ENCODE results near the gene MRPL42. TPM values are rescaled to one million over a fixed set of nuclear protein-coding genes. Genes with fewer than 3 reads are reported as not detected.

The MRPL42 gene
- total and polyA plus RNA-seq, 2 donors (not counting 1 experiment from before 2014, with no cell fraction given): 68.0 to 87.3 TPM

DNA sequence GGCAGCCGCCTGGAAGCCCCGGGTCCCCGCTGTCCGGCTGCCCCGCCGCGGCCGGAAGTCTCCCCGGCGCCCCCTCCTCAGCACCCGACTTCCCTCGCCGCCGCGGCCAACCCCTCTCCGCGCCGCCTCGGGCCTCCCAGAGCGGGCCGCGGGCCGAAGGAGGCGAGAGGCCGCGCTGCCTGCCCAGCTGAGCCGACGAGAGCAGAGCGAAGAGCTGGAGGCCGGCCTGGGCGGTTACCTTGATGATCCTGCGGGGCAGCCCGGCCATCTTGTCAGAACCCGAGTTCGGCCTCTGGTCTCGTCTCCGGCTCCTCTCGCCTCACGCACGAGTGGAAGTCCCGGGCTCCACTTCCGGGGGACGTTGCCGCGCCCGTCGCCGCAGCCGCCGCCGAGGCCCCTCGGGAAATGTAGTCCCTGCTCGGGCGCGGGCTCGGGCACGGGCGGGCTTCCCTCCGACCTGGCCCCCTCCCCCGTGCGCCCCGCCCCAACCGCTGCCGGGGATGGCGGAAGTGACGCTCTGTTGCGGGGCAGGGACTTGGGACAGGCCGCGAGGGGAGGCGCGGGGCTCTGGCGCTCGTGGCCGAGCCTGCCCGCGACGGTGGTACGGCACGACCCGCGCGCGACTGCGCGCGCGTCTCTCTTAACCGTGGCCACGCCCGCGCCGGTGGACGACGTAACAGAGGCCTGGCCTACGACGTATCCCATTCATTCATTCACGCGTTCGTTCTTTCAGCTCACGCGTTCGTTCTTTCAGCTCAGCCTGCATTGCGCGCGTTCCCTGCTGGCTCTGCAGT, 25.5 kb upstream of the MRPL42 start, which contains the start of gene UBE2N:
Gene UBE2N, minus strand, starts transcription at position 331 of the 794 bp plus-strand sequence. Its CDS starts 63 bp downstream, at position 268.
- Histone ChIP-seq H3K4me2 (ENCODE audit: extremely low read depth, insufficient read depth, low read length) (peak within 1 kb of the TSS; percentile 89), H4K20me1 (ENCODE audit: control insufficient read depth, extremely low read depth, insufficient read depth, low read length) (peaks cover 10% of the 10 kb centered on the region), H2AFZ (ENCODE audit: low read length) (peak within 1 kb of the TSS; percentile 81), H3K36me3 (ENCODE audit: control insufficient read depth, insufficient read depth, low read length) (no peaks in the 10 kb centered on the region), H3K27ac (ENCODE audit: insufficient read depth, low read length) (peak within 1 kb of the TSS; percentile 91), H3K27me3 (ENCODE audit: control insufficient read depth, insufficient read depth, low read length) (no peaks in the 10 kb centered on the region), H3K9ac (ENCODE audit: insufficient read depth, low read length) (peak within 1 kb of the TSS; percentile 99), H3K4me1 (ENCODE audit: control insufficient read depth, extremely low read depth, insufficient read depth, low read length) (peaks cover 3% of the 10 kb centered on the region), H3K79me2 (ENCODE audit: control insufficient read depth, insufficient read depth, low read length) (peaks cover 49% of the 10 kb centered on the region), H3K4me3 (replicated peaks in 1 of 4; ENCODE audit: control extremely low read depth in 1 of 4, insufficient read depth in 1 of 4, low read depth in 3 of 4, low read length in 4 of 4) (peak within 1 kb of the TSS; percentile 72 to 96 (median 88)), H3K9me3 (ENCODE audit: control insufficient read depth, insufficient read depth, low read depth, low read length) (no peaks in the 10 kb centered on the region)
- DNase-seq (ENCODE audit: low read depth in 2 of 2): peak; percentile 94 to 95
- no peak for TF ChIP-seq EZH2 (IDR thresholded peaks at IDR 0.05; ENCODE audit: low read length, missing control alignments)
- TF ChIP-seq, protein P1, sequence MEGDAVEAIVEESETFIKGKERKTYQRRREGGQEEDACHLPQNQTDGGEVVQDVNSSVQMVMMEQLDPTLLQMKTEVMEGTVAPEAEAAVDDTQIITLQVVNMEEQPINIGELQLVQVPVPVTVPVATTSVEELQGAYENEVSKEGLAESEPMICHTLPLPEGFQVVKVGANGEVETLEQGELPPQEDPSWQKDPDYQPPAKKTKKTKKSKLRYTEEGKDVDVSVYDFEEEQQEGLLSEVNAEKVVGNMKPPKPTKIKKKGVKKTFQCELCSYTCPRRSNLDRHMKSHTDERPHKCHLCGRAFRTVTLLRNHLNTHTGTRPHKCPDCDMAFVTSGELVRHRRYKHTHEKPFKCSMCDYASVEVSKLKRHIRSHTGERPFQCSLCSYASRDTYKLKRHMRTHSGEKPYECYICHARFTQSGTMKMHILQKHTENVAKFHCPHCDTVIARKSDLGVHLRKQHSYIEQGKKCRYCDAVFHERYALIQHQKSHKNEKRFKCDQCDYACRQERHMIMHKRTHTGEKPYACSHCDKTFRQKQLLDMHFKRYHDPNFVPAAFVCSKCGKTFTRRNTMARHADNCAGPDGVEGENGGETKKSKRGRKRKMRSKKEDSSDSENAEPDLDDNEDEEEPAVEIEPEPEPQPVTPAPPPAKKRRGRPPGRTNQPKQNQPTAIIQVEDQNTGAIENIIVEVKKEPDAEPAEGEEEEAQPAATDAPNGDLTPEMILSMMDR (conservative IDR thresholded peaks at IDR 0.05 in 1 of 2, IDR thresholded peaks at IDR 0.05 in 1 of 2; ENCODE audit: low read depth in 1 of 2, low read length in 2 of 2): peak in 1 of 2 donors; percentile 19

DNA sequence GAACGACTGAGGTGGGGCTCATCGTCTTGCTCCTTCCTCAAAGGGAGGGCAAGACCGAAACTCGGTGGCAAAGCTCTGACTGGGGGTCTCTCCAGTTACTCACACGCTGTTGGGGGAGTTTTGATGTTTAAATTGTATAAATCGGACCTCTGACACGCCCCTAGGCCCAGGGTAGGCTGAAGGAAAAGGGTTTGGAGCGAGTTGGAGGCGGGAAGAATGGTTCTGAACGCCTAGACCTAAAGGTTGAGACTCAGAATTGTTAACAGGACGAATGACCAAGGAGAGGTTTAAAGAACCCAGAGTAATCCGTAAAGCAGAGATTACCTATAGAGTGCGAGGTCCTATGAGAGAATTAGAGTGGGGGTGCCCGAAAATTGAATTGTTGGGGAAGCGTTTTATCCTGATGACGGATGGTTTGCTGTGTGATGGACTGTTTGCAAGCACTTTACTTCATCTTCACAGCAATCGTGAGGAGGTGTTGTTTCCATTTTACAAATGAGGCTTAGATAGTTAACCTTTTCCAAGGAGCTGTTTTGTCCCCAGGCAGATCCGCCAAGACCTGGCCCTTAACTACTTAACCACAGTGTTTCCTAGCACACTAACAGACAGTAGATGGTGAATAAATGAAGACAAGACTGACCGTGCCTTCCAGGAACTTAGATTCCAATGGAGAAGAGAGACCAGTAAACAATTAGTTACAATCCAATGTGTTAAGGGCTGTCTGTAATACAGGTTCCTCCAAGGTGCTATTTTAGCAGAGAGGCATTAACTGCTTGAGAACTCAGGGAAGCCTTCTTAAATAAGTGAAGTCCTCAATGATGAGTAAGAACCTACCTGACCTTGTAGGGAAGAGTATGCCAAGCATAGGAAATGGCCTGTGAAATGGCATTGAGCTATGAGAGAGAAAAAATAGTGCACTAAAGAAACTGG, 24.6 kb upstream of the MRPL42 start:
- Histone ChIP-seq H3K36me3 (ENCODE audit: control insufficient read depth, insufficient read depth, low read length) (no peaks in the 10 kb centered on the region), H3K27me3 (ENCODE audit: control insufficient read depth, insufficient read depth, low read length) (no peaks in the 10 kb centered on the region), H3K9ac (ENCODE audit: insufficient read depth, low read length) (peak overlapping the region; percentile 99), H4K20me1 (ENCODE audit: control insufficient read depth, extremely low read depth, insufficient read depth, low read length) (peaks cover 10% of the 10 kb centered on the region), H2AFZ (ENCODE audit: low read length) (peak overlapping the region; percentile 81), H3K4me3 (replicated peaks in 1 of 4; ENCODE audit: control extremely low read depth in 1 of 4, insufficient read depth in 1 of 4, low read depth in 3 of 4, low read length in 4 of 4) (peak overlapping the region; percentile 69 to 74 (median 72)), H3K27ac (ENCODE audit: insufficient read depth, low read length) (peak overlapping the region; percentile 91), H3K79me2 (ENCODE audit: control insufficient read depth, insufficient read depth, low read length) (peaks cover 40% of the 10 kb centered on the region), H3K9me3 (ENCODE audit: control insufficient read depth, insufficient read depth, low read depth, low read length) (no peaks in the 10 kb centered on the region), H3K4me1 (ENCODE audit: control insufficient read depth, extremely low read depth, insufficient read depth, low read length) (peaks cover 3% of the 10 kb centered on the region), H3K4me2 (ENCODE audit: extremely low read depth, insufficient read depth, low read length) (peak overlapping the region; percentile 80)
- DNase-seq (ENCODE audit: low read depth in 2 of 2): no peak
- TF ChIP-seq EZH2 (IDR thresholded peaks at IDR 0.05; ENCODE audit: low read length, missing control alignments): no peak
- TF ChIP-seq, protein P1 (conservative IDR thresholded peaks at IDR 0.05 in 1 of 2, IDR thresholded peaks at IDR 0.05 in 1 of 2; ENCODE audit: low read depth in 1 of 2, low read length in 2 of 2): no peak

DNA sequence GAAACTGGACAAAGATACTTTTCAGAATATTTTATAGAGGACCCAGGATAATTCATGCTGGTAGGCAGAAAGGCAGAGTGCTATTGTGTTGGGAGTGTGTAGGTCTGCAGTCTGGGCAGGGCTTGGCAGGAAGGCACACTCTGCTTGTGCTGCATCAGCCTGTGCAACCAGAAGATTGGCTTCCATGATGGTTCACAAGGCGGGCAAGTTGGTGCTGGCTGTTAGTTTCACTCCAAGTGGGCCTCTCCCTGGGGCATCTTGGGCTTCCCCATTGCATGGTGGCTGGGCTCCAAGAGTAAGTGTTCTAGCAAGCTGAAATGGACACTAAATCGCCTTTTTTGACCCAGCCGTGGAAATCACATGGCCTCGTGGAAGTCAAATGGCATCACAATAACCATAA, 23.7 kb upstream of the MRPL42 start:
- TF ChIP-seq EZH2 (IDR thresholded peaks at IDR 0.05; ENCODE audit: low read length, missing control alignments): no peak
- TF ChIP-seq, protein P1 (conservative IDR thresholded peaks at IDR 0.05 in 1 of 2, IDR thresholded peaks at IDR 0.05 in 1 of 2; ENCODE audit: low read depth in 1 of 2, low read length in 2 of 2): no peak
- H3K4me2 ChIP-seq (ENCODE audit: extremely low read depth, insufficient read depth, low read length): no peak overlapping the region

More for the DNA sequence above, 23.7 kb upstream of the MRPL42 start:
- Histone ChIP-seq H4K20me1 (ENCODE audit: control insufficient read depth, extremely low read depth, insufficient read depth, low read length) (peaks cover 10% of the 10 kb centered on the region), H3K9ac (ENCODE audit: insufficient read depth, low read length) (no peak overlapping the region), H3K4me3 (replicated peaks in 1 of 4; ENCODE audit: control extremely low read depth in 1 of 4, insufficient read depth in 1 of 4, low read depth in 3 of 4, low read length in 4 of 4) (no peak overlapping the region), H3K79me2 (ENCODE audit: control insufficient read depth, insufficient read depth, low read length) (peaks cover 31% of the 10 kb centered on the region), H3K27me3 (ENCODE audit: control insufficient read depth, insufficient read depth, low read length) (no peaks in the 10 kb centered on the region), H3K36me3 (ENCODE audit: control insufficient read depth, insufficient read depth, low read length) (no peaks in the 10 kb centered on the region), H2AFZ (ENCODE audit: low read length) (no peak overlapping the region), H3K4me1 (ENCODE audit: control insufficient read depth, extremely low read depth, insufficient read depth, low read length) (peaks cover 3% of the 10 kb centered on the region), H3K9me3 (ENCODE audit: control insufficient read depth, insufficient read depth, low read depth, low read length) (no peaks in the 10 kb centered on the region), H3K27ac (ENCODE audit: insufficient read depth, low read length) (no peak overlapping the region)
- DNase-seq (ENCODE audit: low read depth in 2 of 2): no peak

Measured in fibroblast of lung (primary cell).